HL-60 (cell line): ENCODE measurements around the gene SYNGAP1.

Experiments used
- DNase-seq, 2 experiments: peaks; one replicate each; pipeline ENCODE4 v3.0.0-alpha.2; 2010 to 2020; ENCODE audit warnings: low read depth in 1 of 2, low spot score in 1 of 2
- H3K27ac ChIP-seq: fragments of 250-450 bp; sonication (Bioruptor Pico); replicated peaks from 2 replicates; pipeline ENCODE4 v1.5.1; 2020; ENCODE audit warnings: mild to moderate bottlenecking, moderate library complexity
- H3K27me3 ChIP-seq: fragments of 250-450 bp; sonication (Bioruptor Pico); 2 replicates; pipeline ENCODE4 v1.5.1; 2021; ENCODE audit warnings: mild to moderate bottlenecking, moderate library complexity; ENCODE audit not compliant: insufficient read depth, poor library complexity, severe bottlenecking
- H3K4me3 ChIP-seq: replicated peaks from 2 replicates; pipeline ENCODE4 v1.5.1; 2011; ENCODE audit warnings: mild to moderate bottlenecking, control low read depth, low read length; ENCODE audit not compliant: insufficient read depth
- CTCF ChIP-seq: IDR thresholded peaks from one replicate; pipeline ENCODE4 v1.5.1; 2011; ENCODE audit warnings: low read length, control low read depth, inconsistent platforms; ENCODE audit not compliant: insufficient read depth
- GABPA ChIP-seq: IDR thresholded peaks from 2 replicates; pipeline ENCODE4 v1.6.1; 2012; ENCODE audit warnings: low read depth
- POLR2AphosphoS5 ChIP-seq: IDR thresholded peaks from 2 replicates; pipeline ENCODE4 v1.6.1; 2012; ENCODE audit warnings: low read depth
- SPI1 ChIP-seq: IDR thresholded peaks from 2 replicates; pipeline ENCODE4 v1.6.1; 2012; ENCODE audit warnings: low read depth, mild to moderate bottlenecking, borderline replicate concordance
- TF ChIP-seq, protein P1 (sequence below): IDR thresholded peaks from 2 replicates; pipeline ENCODE4 v1.6.1; 2012; ENCODE audit warnings: low read depth; ENCODE audit not compliant: insufficient replicate concordance

SYNGAP1 gene

GRCh38 chr6:33432546-33432945 is 12.7 kb downstream of the SYNGAP1 start:
- no peak for DNase-seq
- TF ChIP-seq, protein P1, sequence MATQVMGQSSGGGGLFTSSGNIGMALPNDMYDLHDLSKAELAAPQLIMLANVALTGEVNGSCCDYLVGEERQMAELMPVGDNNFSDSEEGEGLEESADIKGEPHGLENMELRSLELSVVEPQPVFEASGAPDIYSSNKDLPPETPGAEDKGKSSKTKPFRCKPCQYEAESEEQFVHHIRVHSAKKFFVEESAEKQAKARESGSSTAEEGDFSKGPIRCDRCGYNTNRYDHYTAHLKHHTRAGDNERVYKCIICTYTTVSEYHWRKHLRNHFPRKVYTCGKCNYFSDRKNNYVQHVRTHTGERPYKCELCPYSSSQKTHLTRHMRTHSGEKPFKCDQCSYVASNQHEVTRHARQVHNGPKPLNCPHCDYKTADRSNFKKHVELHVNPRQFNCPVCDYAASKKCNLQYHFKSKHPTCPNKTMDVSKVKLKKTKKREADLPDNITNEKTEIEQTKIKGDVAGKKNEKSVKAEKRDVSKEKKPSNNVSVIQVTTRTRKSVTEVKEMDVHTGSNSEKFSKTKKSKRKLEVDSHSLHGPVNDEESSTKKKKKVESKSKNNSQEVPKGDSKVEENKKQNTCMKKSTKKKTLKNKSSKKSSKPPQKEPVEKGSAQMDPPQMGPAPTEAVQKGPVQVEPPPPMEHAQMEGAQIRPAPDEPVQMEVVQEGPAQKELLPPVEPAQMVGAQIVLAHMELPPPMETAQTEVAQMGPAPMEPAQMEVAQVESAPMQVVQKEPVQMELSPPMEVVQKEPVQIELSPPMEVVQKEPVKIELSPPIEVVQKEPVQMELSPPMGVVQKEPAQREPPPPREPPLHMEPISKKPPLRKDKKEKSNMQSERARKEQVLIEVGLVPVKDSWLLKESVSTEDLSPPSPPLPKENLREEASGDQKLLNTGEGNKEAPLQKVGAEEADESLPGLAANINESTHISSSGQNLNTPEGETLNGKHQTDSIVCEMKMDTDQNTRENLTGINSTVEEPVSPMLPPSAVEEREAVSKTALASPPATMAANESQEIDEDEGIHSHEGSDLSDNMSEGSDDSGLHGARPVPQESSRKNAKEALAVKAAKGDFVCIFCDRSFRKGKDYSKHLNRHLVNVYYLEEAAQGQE = no peak
- TF ChIP-seq POLR2AphosphoS5 (no peak), SPI1 (no peak), CTCF (no peak), GABPA (no peak)
- Histone ChIP-seq H3K27me3 (no peaks in the 10 kb centered on the region), H3K4me3 (no peak overlapping the region), H3K27ac (no peak overlapping the region)

DNA sequence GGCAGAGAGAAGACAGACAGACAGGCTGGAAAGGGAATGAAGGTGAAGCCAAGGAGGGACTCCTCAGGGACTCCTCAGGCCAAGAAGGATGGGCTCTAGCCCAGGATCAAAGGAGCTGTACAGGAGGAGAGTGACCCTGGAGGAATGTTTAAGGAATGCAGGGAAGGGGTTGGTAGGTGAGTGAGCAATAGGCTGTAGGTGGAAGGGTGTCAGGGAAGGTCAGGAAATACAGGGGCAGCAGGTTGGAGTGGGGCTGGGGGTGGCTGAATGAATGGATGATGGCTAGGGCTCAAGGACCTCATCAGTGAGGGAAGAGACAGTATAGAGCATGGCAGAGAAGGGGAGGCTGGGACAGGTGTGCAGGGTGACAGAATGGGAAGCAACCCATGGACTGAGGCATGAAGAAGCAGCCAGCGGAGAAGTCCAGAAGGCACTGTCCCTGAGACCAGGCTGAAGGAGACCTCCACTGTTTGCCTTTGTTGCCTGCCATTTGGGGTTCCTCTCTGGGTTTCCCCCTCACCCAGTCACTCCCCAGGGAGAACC is 13.2 kb downstream of the SYNGAP1 start:
- H3K27me3 ChIP-seq = no peaks in the 10 kb centered on the region
- TF ChIP-seq POLR2AphosphoS5 (no peak), SPI1 (no peak), GABPA (no peak), CTCF (no peak)
- TF ChIP-seq, protein P1 = no peak
- no peak overlapping the region for H3K4me3 ChIP-seq
- no peak overlapping the region for H3K27ac ChIP-seq
- no peak for DNase-seq

GRCh38 chr6:33433544-33434191 is 13.8 kb downstream of the SYNGAP1 start:
- DNase-seq = no peak
- no peaks in the 10 kb centered on the region for H3K27me3 ChIP-seq
- TF ChIP-seq GABPA (no peak), POLR2AphosphoS5 (no peak), SPI1 (no peak), CTCF (no peak)
- TF ChIP-seq, protein P1 = no peak
- no peak overlapping the region for H3K4me3 ChIP-seq
- H3K27ac ChIP-seq = no peak overlapping the region
